ENCODE measurements around the gene HHAT.

The HHAT gene

DNA sequence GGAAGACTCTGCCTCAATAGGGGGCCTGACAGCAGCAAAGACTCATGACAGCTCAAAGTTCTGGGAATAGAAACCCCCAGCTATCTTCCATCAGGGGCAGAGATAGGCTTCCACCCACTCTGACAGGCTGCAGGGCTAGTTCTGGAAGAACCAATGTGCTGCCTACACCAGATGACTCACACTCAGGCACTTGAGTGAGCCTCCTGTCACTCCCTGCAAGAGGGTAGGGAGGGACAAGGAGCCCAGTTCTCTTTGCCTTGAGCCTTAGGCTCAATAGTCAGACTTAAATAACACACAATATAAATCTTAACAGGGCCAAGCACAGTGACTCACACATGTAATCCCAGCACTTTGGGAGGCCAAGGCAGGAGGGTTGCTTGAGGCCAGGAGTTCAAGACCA lies 386.4 kb downstream of the HHAT start:
- H4K8ac ChIP-seq (ENCODE audit: low read length), result no peak overlapping the region
- peaks cover 0 to 3% of the 10 kb centered on the region in 2 experiments for H3K36me3 ChIP-seq (ENCODE audit: control insufficient read depth in 1 of 2, insufficient read depth in 2 of 2, low read depth in 1 of 2, low read length in 2 of 2)
- no peak overlapping the region for H2BK12ac ChIP-seq (ENCODE audit: low read length in 2 of 2)
- H3K27me3 ChIP-seq (ENCODE audit: control insufficient read depth in 1 of 2, insufficient read depth in 1 of 2, low read length in 2 of 2), result no peaks in the 10 kb centered on the region
- H2AFZ ChIP-seq (ENCODE audit: low read depth, low read length), result no peak overlapping the region
- no peak overlapping the region for H2AK5ac ChIP-seq (ENCODE audit: low read length, severe bottlenecking)
- no peak overlapping the region for H2BK5ac ChIP-seq (ENCODE audit: low read depth, low read length, poor library complexity, severe bottlenecking)
- peak; percentile 22 for DNase-seq
- H3K4me1 ChIP-seq (ENCODE audit: control insufficient read depth, insufficient read depth, low read depth, low read length), result no peaks in the 10 kb centered on the region
- H3K14ac ChIP-seq (ENCODE audit: low read length in 2 of 2), result no peak overlapping the region
- no peak overlapping the region for H3K9ac ChIP-seq (ENCODE audit: low read length)
- H3K4me2 ChIP-seq (ENCODE audit: low read length, poor library complexity, severe bottlenecking), result no peak overlapping the region
- no peaks in the 10 kb centered on the region for H3K9me3 ChIP-seq (ENCODE audit: control insufficient read depth, low read length)
- no peak overlapping the region for H3K18ac ChIP-seq (ENCODE audit: low read depth in 1 of 2, low read length in 2 of 2)
- no peak overlapping the region for H2BK15ac ChIP-seq (ENCODE audit: low read depth, poor library complexity, severe bottlenecking)
- no peak overlapping the region for H3K23ac ChIP-seq (ENCODE audit: low read length in 2 of 2)
- no peak overlapping the region for H4K91ac ChIP-seq (ENCODE audit: low read length)
- peaks cover 2% of the 10 kb centered on the region for H3K79me1 ChIP-seq (replicated peaks; ENCODE audit: low read length, poor library complexity, severe bottlenecking)
- no peak overlapping the region for H2BK120ac ChIP-seq (ENCODE audit: low read depth, low read length)
- no peak overlapping the region for H3K27ac ChIP-seq (ENCODE audit: low read length, poor library complexity, severe bottlenecking)
- H3K4me3 ChIP-seq (ENCODE audit: insufficient read depth in 1 of 2, low read depth in 1 of 2, low read length in 2 of 2), result no peak overlapping the region
- no peak overlapping the region for H3K4ac ChIP-seq (ENCODE audit: low read depth in 1 of 2, low read length in 2 of 2)

DNA sequence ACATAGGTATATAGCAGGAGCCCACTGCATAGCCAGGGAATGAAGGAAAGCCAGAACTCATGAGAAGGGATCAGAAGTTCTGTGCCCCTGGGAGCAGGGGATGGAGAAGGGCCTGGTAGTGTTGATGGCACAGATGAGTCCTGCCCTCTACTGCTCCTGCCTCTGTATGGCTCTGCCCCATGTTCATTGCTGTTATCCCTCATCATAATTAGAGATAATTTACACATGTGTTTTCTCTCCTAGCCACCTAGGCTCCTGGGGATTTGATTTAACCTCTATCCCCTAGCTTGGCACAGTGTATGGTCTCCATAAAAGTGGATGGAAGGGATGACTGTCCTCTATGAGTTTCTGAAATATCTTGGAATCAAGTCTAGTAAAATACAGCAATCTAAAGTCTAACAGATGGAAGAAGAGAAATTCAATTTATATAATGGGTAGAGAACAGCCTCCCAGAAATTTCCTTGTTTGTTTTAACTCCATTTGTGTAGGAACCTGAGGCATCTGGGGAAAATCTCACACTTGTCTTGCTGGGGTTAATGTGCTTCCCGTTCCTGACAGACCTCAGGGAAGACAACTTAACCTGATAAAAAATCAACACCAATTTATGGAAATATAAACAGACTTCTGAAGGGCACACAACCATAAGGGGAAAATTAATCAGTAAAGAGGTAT lies 393.8 kb downstream of the HHAT start:
- H3K4me2 ChIP-seq (ENCODE audit: low read length, poor library complexity, severe bottlenecking), result no peak overlapping the region

DNA sequence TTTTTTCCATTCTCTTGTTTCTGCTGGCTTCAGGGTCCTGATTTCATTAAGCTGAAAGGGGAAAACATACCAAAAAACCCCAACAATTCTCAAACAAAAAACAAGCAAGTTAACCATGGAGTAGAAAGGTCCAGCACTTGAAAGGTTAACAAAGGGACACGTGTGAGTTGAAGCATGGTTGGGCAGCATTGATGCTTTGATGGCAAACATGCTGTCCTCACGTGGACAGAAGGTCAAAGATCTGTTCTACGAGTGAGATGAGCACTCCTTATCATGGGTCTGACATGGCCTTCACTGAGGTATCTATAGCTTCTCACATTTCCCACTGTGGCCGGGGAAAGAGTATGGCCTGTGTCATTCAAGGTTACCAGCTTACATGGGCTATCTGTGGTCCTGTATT lies 394.9 kb downstream of the HHAT start:
- H3K23ac ChIP-seq (ENCODE audit: low read length in 2 of 2), result no peak overlapping the region
- H3K4me3 ChIP-seq (ENCODE audit: insufficient read depth in 1 of 2, low read depth in 1 of 2, low read length in 2 of 2), result no peak overlapping the region
- no peak overlapping the region for H2BK120ac ChIP-seq (ENCODE audit: low read depth, low read length)
- no peak for DNase-seq
- H2BK12ac ChIP-seq (ENCODE audit: low read length in 2 of 2), result no peak overlapping the region
- no peak overlapping the region for H3K27ac ChIP-seq (ENCODE audit: low read length, poor library complexity, severe bottlenecking)
- no peaks in the 10 kb centered on the region for H3K9me3 ChIP-seq (ENCODE audit: control insufficient read depth, low read length)
- H4K8ac ChIP-seq (ENCODE audit: low read length), result no peak overlapping the region
- no peak overlapping the region for H3K4me2 ChIP-seq (ENCODE audit: low read length, poor library complexity, severe bottlenecking)
- no peak overlapping the region for H3K18ac ChIP-seq (ENCODE audit: low read depth in 1 of 2, low read length in 2 of 2)
- no peak overlapping the region for H3K4ac ChIP-seq (ENCODE audit: low read depth in 1 of 2, low read length in 2 of 2)
- WGBS, result 41% methylated on average over 3 of the region's 4 CpGs
- no peaks in the 10 kb centered on the region for H3K79me1 ChIP-seq (replicated peaks; ENCODE audit: low read length, poor library complexity, severe bottlenecking)
- H4K91ac ChIP-seq (ENCODE audit: low read length), result no peak overlapping the region
- H3K27me3 ChIP-seq (ENCODE audit: control insufficient read depth in 1 of 2, insufficient read depth in 1 of 2, low read length in 2 of 2), result no peaks in the 10 kb centered on the region
- no peak overlapping the region for H2AFZ ChIP-seq (ENCODE audit: low read depth, low read length)
- H3K4me1 ChIP-seq (ENCODE audit: control insufficient read depth, insufficient read depth, low read depth, low read length), result no peaks in the 10 kb centered on the region
- no peak overlapping the region for H2BK5ac ChIP-seq (ENCODE audit: low read depth, low read length, poor library complexity, severe bottlenecking)
- H3K36me3 ChIP-seq (ENCODE audit: control insufficient read depth in 1 of 2, insufficient read depth in 2 of 2, low read depth in 1 of 2, low read length in 2 of 2), result no peaks in the 10 kb centered on the region
- H3K9ac ChIP-seq (ENCODE audit: low read length), result no peak overlapping the region
- no peak overlapping the region for H3K14ac ChIP-seq (ENCODE audit: low read length in 2 of 2)
- no peak overlapping the region for H2BK15ac ChIP-seq (ENCODE audit: low read depth, poor library complexity, severe bottlenecking)
- H2AK5ac ChIP-seq (ENCODE audit: low read length, severe bottlenecking), result no peak overlapping the region

More for the DNA sequence above, 393.8 kb downstream of the HHAT start:
- no peaks in the 10 kb centered on the region for H3K27me3 ChIP-seq (ENCODE audit: control insufficient read depth in 1 of 2, insufficient read depth in 1 of 2, low read length in 2 of 2)
- H2BK12ac ChIP-seq (ENCODE audit: low read length in 2 of 2), result no peak overlapping the region
- H3K4me3 ChIP-seq (ENCODE audit: insufficient read depth in 1 of 2, low read depth in 1 of 2, low read length in 2 of 2), result no peak overlapping the region
- no peak overlapping the region for H3K27ac ChIP-seq (ENCODE audit: low read length, poor library complexity, severe bottlenecking)
- no peak overlapping the region for H2BK5ac ChIP-seq (ENCODE audit: low read depth, low read length, poor library complexity, severe bottlenecking)
- no peak overlapping the region for H2BK15ac ChIP-seq (ENCODE audit: low read depth, poor library complexity, severe bottlenecking)
- no peak overlapping the region for H2AK5ac ChIP-seq (ENCODE audit: low read length, severe bottlenecking)
- no CpG with 5 or more reads among the region's 1 CpG for whole genome bisulfite sequencing
- H2AFZ ChIP-seq (ENCODE audit: low read depth, low read length), result no peak overlapping the region
- H3K4me1 ChIP-seq (ENCODE audit: control insufficient read depth, insufficient read depth, low read depth, low read length), result no peaks in the 10 kb centered on the region
- H4K8ac ChIP-seq (ENCODE audit: low read length), result no peak overlapping the region
- DNase-seq, result no peak
- no peak overlapping the region for H3K18ac ChIP-seq (ENCODE audit: low read depth in 1 of 2, low read length in 2 of 2)
- no peak overlapping the region for H3K4ac ChIP-seq (ENCODE audit: low read depth in 1 of 2, low read length in 2 of 2)
- H3K79me1 ChIP-seq (replicated peaks; ENCODE audit: low read length, poor library complexity, severe bottlenecking), result no peaks in the 10 kb centered on the region
- H4K91ac ChIP-seq (ENCODE audit: low read length), result no peak overlapping the region
- H3K36me3 ChIP-seq (ENCODE audit: control insufficient read depth in 1 of 2, insufficient read depth in 2 of 2, low read depth in 1 of 2, low read length in 2 of 2), result no peaks in the 10 kb centered on the region
- no peak overlapping the region for H3K23ac ChIP-seq (ENCODE audit: low read length in 2 of 2)
- no peak overlapping the region for H3K14ac ChIP-seq (ENCODE audit: low read length in 2 of 2)
- H3K9ac ChIP-seq (ENCODE audit: low read length), result no peak overlapping the region
- H2BK120ac ChIP-seq (ENCODE audit: low read depth, low read length), result no peak overlapping the region
- no peaks in the 10 kb centered on the region for H3K9me3 ChIP-seq (ENCODE audit: control insufficient read depth, low read length)

DNA sequence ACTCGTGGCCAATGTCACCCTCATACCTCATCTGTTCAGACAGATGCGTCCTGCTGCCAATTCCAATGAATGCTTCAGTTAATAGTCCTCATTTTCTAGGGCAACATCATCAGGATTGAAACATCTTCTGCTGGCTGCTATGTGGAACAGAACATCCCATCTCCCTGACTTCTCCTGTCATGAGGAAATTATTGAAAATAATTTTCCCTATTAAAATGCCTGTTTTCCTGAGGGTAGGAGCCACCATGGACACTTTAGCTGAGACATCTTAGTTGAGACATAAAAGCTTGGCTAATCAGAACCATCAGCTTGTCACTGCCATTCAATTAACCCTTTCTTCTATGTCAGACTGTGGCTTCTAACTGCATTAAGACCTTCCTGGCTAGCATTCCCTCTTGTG lies 396.1 kb downstream of the HHAT start:
- Histone ChIP-seq H3K4ac (ENCODE audit: low read depth in 1 of 2, low read length in 2 of 2) (no peak overlapping the region), H3K27me3 (ENCODE audit: control insufficient read depth in 1 of 2, insufficient read depth in 1 of 2, low read length in 2 of 2) (no peaks in the 10 kb centered on the region), H3K79me1 (replicated peaks; ENCODE audit: low read length, poor library complexity, severe bottlenecking) (no peaks in the 10 kb centered on the region), H3K9ac (ENCODE audit: low read length) (no peak overlapping the region), H2BK15ac (ENCODE audit: low read depth, poor library complexity, severe bottlenecking) (no peak overlapping the region), H3K14ac (ENCODE audit: low read length in 2 of 2) (no peak overlapping the region), H4K8ac (ENCODE audit: low read length) (no peak overlapping the region), H3K9me3 (ENCODE audit: control insufficient read depth, low read length) (no peaks in the 10 kb centered on the region), H4K91ac (ENCODE audit: low read length) (no peak overlapping the region), H3K4me2 (ENCODE audit: low read length, poor library complexity, severe bottlenecking) (no peak overlapping the region), H2BK120ac (ENCODE audit: low read depth, low read length) (no peak overlapping the region), H3K4me1 (ENCODE audit: control insufficient read depth, insufficient read depth, low read depth, low read length) (no peaks in the 10 kb centered on the region), H3K23ac (ENCODE audit: low read length in 2 of 2) (no peak overlapping the region), H2BK5ac (ENCODE audit: low read depth, low read length, poor library complexity, severe bottlenecking) (no peak overlapping the region), H3K4me3 (ENCODE audit: insufficient read depth in 1 of 2, low read depth in 1 of 2, low read length in 2 of 2) (no peak overlapping the region), H2BK12ac (ENCODE audit: low read length in 2 of 2) (no peak overlapping the region), H3K27ac (ENCODE audit: low read length, poor library complexity, severe bottlenecking) (no peak overlapping the region), H3K18ac (ENCODE audit: low read depth in 1 of 2, low read length in 2 of 2) (no peak overlapping the region), H2AK5ac (ENCODE audit: low read length, severe bottlenecking) (no peak overlapping the region), H3K36me3 (ENCODE audit: control insufficient read depth in 1 of 2, insufficient read depth in 2 of 2, low read depth in 1 of 2, low read length in 2 of 2) (no peaks in the 10 kb centered on the region), H2AFZ (ENCODE audit: low read depth, low read length) (no peak overlapping the region)
- no peak for DNase-seq
- 88% methylated on average over 2 of the region's 2 CpGs for WGBS

All from mesenchymal stem cell (in vitro differentiated cells and primary cell).